GM19239 (cell line): ENCODE data around the gene GCNT1.
"Not testable (repeated sequence)": the region's sequence is repeated elsewhere in the genome, so short reads cannot be mapped to it uniquely, and the experiment has no call there.

Source experiments
- DNase-seq: peaks from one replicate; pipeline ENCODE4 v3.0.0; 2011; ENCODE audit warnings: low spot score; ENCODE audit not compliant: insufficient read length
- FAIRE-seq: peaks from 2 replicates; lab custom pipeline; 2011; peaks lifted over from hg19 to GRCh38; lab: Jason Lieb, UNC

The GCNT1 gene

GRCh38 chr9:76478226-76478625 lies 19.2 kb downstream of the GCNT1 start:
- FAIRE-seq, result no peak

GRCh38 chr9:76479337-76479736 lies 20.4 kb downstream of the GCNT1 start:
- not testable (repeated sequence) for DNase-seq, FAIRE-seq

More at GRCh38 chr9:76478226-76478625, 19.2 kb downstream of the GCNT1 start:
- DNase-seq, result no peak

DNA sequence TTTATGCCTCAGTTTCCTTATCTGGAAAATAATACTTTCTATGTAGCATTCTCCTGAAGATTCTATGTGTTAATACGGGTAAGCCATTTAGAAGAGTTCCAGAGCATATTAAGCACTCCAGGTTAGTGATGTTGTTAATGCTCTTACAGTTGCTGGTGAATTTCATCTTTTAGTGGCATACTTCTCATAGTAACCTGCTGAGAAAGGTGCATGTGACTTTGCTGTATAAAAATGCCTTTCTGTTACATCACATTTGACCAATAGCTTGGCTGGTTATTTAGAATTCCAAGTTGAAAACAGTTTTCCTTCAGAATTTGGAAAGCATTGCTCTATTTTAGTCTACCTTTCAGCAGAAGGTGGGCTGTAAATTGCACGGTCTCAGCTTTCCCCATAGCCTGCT lies 27.2 kb downstream of the GCNT1 start:
- DNase-seq (no peak), FAIRE-seq (no peak)

DNA sequence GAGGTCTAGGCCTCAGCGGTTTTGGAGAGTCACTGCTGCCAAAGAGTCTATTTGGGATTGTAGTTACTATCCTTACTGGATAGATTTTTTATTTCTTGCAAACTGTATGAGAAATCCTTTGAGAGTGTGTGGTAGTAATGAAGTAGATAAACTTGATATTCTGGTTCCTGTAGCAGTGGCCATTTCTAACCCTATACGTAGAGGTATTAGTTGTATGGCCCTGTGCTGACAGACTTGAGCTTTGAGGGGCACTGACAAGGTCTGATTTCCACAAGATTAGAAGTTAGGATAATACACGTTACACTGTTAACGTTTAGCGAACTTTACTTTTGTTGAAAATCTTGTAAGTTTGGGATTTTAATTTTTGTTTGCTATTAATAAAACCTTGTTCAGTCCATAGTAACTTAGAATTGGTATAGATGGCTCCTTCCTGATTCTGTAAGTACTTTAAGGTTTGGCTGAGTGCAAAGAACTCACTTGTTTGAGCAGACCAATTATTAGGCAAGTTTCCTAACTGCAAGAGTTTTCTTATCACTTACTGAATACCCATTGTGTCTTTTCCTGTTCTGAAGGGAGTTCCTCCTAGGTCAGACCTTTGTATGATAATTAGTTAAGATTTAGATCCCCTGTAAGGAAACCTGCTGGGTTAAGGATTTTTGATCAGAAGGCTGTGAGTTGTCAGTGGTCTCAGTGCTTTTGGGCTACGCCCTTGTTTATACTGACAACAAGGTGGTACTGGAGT lies 31.4 kb downstream of the GCNT1 start:
- DNase-seq, result no peak
- no peak for FAIRE-seq

- DNase-seq, FAIRE-seq: not testable (repeated sequence)
These were observed 32.1 kb downstream of the GCNT1 start for GRCh38 chr9:76491056-76491455.

GRCh38 chr9:76493496-76493895 lies 34.5 kb downstream of the GCNT1 start:
- FAIRE-seq, DNase-seq: not testable (repeated sequence)

- DNase-seq (no peak), FAIRE-seq (no peak)
These were observed 41.1 kb downstream of the GCNT1 start for GRCh38 chr9:76500061-76500460.

GRCh38 chr9:76502746-76503145 lies 43.8 kb downstream of the GCNT1 start:
- no peak for FAIRE-seq
- no peak for DNase-seq

DNA sequence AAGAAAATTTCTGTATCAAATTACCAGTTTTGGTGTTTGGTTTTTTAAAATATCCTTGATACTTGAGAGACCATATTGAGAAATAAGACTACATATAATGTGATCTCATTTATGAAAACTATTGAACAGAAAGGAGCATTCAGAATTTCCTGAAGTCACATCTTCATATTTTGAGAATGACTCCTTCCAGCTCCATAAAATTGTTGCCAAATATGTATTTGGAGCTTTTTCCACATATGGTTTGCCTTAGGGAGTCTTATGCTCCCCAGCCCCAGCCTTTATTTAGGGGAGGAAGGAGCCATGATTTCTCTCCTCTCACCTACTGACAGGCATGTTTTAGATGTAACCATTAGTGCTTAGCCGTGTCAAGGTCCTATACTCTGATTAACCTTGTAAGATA lies 51.1 kb downstream of the GCNT1 start:
- FAIRE-seq, result no peak
- DNase-seq, result no peak

DNA sequence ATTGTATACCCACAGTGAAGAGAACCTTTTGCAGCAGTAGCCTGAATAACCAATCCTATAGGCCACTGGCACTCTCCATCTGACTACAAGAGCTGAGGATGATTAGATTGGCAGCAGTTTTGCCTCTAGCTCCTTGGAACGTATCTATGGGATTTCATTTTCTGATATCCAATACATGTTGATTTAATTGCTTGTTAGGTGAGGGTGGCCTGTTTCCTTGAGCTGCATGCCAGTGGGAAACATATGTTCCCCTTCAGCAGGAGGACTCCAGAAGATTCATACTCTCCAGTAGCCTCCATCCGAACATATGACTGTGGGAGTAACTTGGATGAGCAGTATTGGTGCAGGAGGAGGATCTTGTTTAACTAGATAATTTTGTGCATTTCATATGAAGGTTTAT lies 51.5 kb downstream of the GCNT1 start:
- DNase-seq (no peak), FAIRE-seq (no peak)

DNA sequence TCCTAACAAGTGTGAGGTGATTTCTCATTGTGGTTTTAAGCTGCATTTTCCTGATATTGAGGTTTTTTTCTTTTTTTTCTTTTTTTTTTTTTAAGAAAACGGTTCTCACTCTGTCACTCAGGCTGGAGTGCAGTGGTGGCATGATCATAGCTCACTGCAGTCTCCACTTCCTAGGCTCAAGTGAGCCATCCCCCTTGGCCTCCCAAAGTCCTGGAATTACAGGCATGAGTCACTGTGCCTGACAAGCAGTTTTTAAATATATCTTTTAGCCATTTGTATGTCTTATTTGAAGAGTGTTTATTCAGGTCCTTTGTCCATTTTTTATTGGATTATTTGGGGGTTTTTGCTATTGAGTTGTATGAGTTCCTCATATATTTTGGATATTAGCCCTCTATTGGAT lies 53.8 kb downstream of the GCNT1 start:
- DNase-seq (no peak), FAIRE-seq (no peak)

GRCh38 chr9:76516350-76516749 lies 57.4 kb downstream of the GCNT1 start:
- no peak for DNase-seq
- FAIRE-seq, result no peak

GRCh38 chr9:76516871-76517270 lies 57.9 kb downstream of the GCNT1 start:
- FAIRE-seq (no peak), DNase-seq (no peak)

- FAIRE-seq, result no peak
- DNase-seq, result no peak
These were observed 60.3 kb downstream of the GCNT1 start for GRCh38 chr9:76519075-76519835.

- no peak for FAIRE-seq
- no peak for DNase-seq
These were observed 62.3 kb downstream of the GCNT1 start for GRCh38 chr9:76521244-76521681.

- FAIRE-seq (no peak), DNase-seq (no peak)
These were observed 62.9 kb downstream of the GCNT1 start for GRCh38 chr9:76521906-76522305.

GRCh38 chr9:76523617-76524200 lies 64.7 kb downstream of the GCNT1 start:
- not testable (repeated sequence) for DNase-seq, FAIRE-seq

- no peak for FAIRE-seq
These were observed 66.2 kb downstream of the GCNT1 start for GRCh38 chr9:76525196-76525595.

DNA sequence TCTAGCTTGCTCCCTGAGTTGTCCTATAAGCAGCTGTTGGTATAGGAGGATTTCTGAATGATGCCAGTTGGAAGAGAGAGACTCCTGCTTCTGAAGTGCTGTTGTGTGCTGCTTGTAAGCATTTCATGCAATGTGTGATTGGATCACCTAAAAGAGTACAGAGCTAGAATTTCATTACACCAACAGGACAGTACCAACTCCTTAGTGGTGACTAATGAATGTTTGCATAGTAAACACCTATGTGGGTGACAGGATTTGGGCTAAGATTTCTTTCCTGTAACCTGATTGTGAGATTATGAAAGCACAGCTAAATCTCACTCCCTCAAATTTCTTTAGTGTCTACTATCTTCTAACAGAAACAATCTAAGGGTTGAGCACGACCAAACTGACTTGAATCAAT lies 67.0 kb downstream of the GCNT1 start:
- no peak for DNase-seq
- no peak for FAIRE-seq

More at GRCh38 chr9:76525196-76525595, 66.2 kb downstream of the GCNT1 start:
- no peak for DNase-seq

DNA sequence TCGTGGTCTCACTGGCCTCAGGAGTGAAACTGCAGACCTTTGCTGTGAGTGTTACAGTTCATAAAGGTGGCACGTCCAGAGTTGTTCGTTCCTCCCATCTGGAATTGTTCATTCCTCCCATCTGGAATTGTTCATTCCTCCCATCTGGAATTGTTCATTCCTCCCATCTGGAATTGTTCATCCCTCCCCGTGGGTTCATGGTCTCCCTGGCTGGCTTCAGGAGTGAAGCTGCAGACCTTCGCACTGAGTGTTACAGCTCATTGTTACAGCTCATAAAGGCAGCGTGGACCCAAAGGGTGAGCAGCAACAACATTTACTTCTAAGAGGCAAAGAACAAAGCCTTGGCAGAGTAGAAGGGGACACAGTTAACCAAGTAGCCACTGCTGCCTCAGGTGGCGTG lies 69.1 kb downstream of the GCNT1 start:
- DNase-seq, result no peak
- FAIRE-seq, result no peak

- FAIRE-seq (no peak), DNase-seq (no peak)
These were observed 69.7 kb downstream of the GCNT1 start for GRCh38 chr9:76528642-76529190.
